Panc1 (cell line): ENCODE measurements around the gene CREM. TPM values are rescaled to one million over a fixed set of nuclear protein-coding genes. Genes with fewer than 3 reads are reported as not detected.

Source experiments
- ATAC-seq: fragments of 200-7000 bp; cut with Tn5 transposase; 2 replicates; pipeline ENCODE4 v1.9.1; 2020; ENCODE audit warnings: mild to moderate bottlenecking, moderate library complexity
- BruUV-seq: library from RNA; stranded (reverse); fragments of 400-500 nt; replicated peaks from 2 replicates; lab custom pipeline; 2021; lab: Mats Ljungman, UMichigan
- CTCF ChIA-PET: fragments of 300-600 bp; sonication (Branson Sonifier 250); formaldehyde crosslinking; loops from one replicate; lab custom pipeline; 2022; ENCODE audit warnings: antibody characterized with exemption; lab: Charles Lee
- POLR2A ChIA-PET: fragments of 300-600 bp; sonication (Branson Sonifier 250); formaldehyde crosslinking; loops from one replicate; lab custom pipeline; 2022; ENCODE audit warnings: antibody characterized with exemption; lab: Charles Lee
- DNase-seq: peaks from one replicate; pipeline ENCODE4 v3.0.0-alpha.2; 2010; ENCODE audit warnings: low read depth, low spot score
- H3K27ac ChIP-seq: 2 replicates; pipeline ENCODE4 v1.5.1; 2011; ENCODE audit warnings: mild to moderate bottlenecking, low read length, inconsistent platforms
- H3K27me3 ChIP-seq: fragments of 200-500 bp; sonication (Bioruptor generic); 2 replicates; pipeline ENCODE4 v1.6.0; 2014; ENCODE audit warnings: low read length, inconsistent platforms; ENCODE audit not compliant: control insufficient read depth, insufficient read depth
- H3K36me3 ChIP-seq: fragments of 200-500 bp; sonication (Bioruptor generic); 2 replicates; pipeline ENCODE4 v1.5.1; 2014; ENCODE audit warnings: inconsistent platforms, mild to moderate bottlenecking, low read length, moderate library complexity; ENCODE audit not compliant: control insufficient read depth, insufficient read depth
- H3K4me1 ChIP-seq: 2 replicates; pipeline ENCODE4 v1.5.1; 2011; ENCODE audit warnings: inconsistent platforms, mild to moderate bottlenecking, low read length, moderate library complexity; ENCODE audit not compliant: control insufficient read depth, insufficient read depth
- H3K4me3 ChIP-seq, 2 experiments: 2 replicates each; pipeline ENCODE4 v1.5.1; 2011 to 2012; ENCODE audit warnings: low read depth in 2 of 2, low read length in 2 of 2, mild to moderate bottlenecking in 2 of 2, inconsistent platforms in 1 of 2, moderate library complexity in 1 of 2
- H3K9me3 ChIP-seq: fragments of 200-500 bp; sonication (Bioruptor generic); 2 replicates; pipeline ENCODE4 v1.5.1; 2014; ENCODE audit warnings: low read depth, mild to moderate bottlenecking, inconsistent platforms, low read length, moderate library complexity; ENCODE audit not compliant: control insufficient read depth, insufficient read depth
- POLR2AphosphoS5 ChIP-seq: IDR thresholded peaks from 2 replicates; pipeline ENCODE4 v1.6.1; 2012; ENCODE audit warnings: mild to moderate bottlenecking, low read depth, low read length, moderate library complexity
- SIN3A ChIP-seq: IDR thresholded peaks from 2 replicates; pipeline ENCODE4 v1.6.1; 2012; ENCODE audit warnings: low read depth, mild to moderate bottlenecking, low read length, moderate library complexity, borderline replicate concordance; ENCODE audit not compliant: insufficient read depth
- TCF7L2 ChIP-seq: IDR thresholded peaks from 2 replicates; pipeline ENCODE4 v1.6.1; 2011; ENCODE audit warnings: mild to moderate bottlenecking, low read depth, low read length, inconsistent platforms
- in situ Hi-C: cut with HindIII; loops from 2 replicates; pipeline ENCODE4 v1.10.0; 2016; ENCODE audit warnings: low sequenced_read_pairs, low pct_unique_long_range_greater_than_20kb
- intact Hi-C: fragments of 100-400 bp; cut with micrococcal nuclease; formaldehyde crosslinking; loops from one replicate; pipeline ENCODE4 v1.10.0; 2022; ENCODE audit not compliant: unreplicated experiment
- total RNA-seq: library from RNA; stranded (reverse); gene quantifications from one replicate; pipeline ENCODE4 v1.2.1, GENCODE V29; 2021; ENCODE audit not compliant: unreplicated experiment
- TF ChIP-seq, protein P1 (sequence below): fragments of 450-650 bp; IDR thresholded peaks from 2 replicates; pipeline ENCODE4 v1.5.1; 2017; ENCODE audit warnings: mild to moderate bottlenecking
- TF ChIP-seq, protein P2 (sequence below), 2 experiments: IDR thresholded peaks; 2 replicates each; pipeline ENCODE4 v1.6.1; 2011 to 2012; ENCODE audit warnings: low read depth in 2 of 2, control low read depth in 1 of 2, low read length in 1 of 2, mild to moderate bottlenecking in 1 of 2, moderate library complexity in 1 of 2; ENCODE audit not compliant: insufficient read depth in 1 of 2

CREM gene
- total RNA-seq, 1 experiment from 2014 or later: 13.7 TPM

DNA sequence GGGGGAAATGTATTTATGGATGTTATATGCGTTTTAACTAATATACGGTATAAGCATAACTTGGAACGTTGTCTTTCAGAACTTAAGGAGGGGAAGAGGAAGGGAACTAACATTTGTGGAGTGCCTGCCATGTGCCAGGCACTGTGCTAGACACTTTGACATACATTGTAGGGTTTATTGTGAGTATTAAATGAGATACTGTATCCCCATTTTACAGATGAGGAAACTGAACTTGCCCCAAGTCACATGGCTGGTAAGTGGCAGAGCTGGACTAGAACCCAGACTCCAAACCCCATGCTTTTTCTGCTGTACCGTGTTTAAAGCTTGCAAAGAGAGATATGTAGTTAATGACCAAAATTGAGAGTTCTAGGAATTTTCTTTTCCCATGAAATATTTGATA lies 74.6 kb downstream of the CREM start:
- intact Hi-C loops: no loop called here
- BruUV-seq: no TSS peak
- no peaks in the 10 kb centered on the region for H3K36me3 ChIP-seq
- H3K27ac ChIP-seq: no peak overlapping the region
- ATAC-seq: no peak
- DNase-seq: no peak
- in situ Hi-C loops: no loop called here
- no peak overlapping the region for H3K4me3 ChIP-seq
- H3K4me1 ChIP-seq: no peaks in the 10 kb centered on the region
- H3K9me3 ChIP-seq: no peaks in the 10 kb centered on the region
- TF ChIP-seq, protein P1, sequence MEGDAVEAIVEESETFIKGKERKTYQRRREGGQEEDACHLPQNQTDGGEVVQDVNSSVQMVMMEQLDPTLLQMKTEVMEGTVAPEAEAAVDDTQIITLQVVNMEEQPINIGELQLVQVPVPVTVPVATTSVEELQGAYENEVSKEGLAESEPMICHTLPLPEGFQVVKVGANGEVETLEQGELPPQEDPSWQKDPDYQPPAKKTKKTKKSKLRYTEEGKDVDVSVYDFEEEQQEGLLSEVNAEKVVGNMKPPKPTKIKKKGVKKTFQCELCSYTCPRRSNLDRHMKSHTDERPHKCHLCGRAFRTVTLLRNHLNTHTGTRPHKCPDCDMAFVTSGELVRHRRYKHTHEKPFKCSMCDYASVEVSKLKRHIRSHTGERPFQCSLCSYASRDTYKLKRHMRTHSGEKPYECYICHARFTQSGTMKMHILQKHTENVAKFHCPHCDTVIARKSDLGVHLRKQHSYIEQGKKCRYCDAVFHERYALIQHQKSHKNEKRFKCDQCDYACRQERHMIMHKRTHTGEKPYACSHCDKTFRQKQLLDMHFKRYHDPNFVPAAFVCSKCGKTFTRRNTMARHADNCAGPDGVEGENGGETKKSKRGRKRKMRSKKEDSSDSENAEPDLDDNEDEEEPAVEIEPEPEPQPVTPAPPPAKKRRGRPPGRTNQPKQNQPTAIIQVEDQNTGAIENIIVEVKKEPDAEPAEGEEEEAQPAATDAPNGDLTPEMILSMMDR: no peak
- no peak for TF ChIP-seq SIN3A
- TF ChIP-seq, protein P2, sequence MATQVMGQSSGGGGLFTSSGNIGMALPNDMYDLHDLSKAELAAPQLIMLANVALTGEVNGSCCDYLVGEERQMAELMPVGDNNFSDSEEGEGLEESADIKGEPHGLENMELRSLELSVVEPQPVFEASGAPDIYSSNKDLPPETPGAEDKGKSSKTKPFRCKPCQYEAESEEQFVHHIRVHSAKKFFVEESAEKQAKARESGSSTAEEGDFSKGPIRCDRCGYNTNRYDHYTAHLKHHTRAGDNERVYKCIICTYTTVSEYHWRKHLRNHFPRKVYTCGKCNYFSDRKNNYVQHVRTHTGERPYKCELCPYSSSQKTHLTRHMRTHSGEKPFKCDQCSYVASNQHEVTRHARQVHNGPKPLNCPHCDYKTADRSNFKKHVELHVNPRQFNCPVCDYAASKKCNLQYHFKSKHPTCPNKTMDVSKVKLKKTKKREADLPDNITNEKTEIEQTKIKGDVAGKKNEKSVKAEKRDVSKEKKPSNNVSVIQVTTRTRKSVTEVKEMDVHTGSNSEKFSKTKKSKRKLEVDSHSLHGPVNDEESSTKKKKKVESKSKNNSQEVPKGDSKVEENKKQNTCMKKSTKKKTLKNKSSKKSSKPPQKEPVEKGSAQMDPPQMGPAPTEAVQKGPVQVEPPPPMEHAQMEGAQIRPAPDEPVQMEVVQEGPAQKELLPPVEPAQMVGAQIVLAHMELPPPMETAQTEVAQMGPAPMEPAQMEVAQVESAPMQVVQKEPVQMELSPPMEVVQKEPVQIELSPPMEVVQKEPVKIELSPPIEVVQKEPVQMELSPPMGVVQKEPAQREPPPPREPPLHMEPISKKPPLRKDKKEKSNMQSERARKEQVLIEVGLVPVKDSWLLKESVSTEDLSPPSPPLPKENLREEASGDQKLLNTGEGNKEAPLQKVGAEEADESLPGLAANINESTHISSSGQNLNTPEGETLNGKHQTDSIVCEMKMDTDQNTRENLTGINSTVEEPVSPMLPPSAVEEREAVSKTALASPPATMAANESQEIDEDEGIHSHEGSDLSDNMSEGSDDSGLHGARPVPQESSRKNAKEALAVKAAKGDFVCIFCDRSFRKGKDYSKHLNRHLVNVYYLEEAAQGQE (IDR thresholded peaks at IDR 0.05; ENCODE audit: insufficient read depth in 1 of 2, low read depth in 2 of 2, low read length in 1 of 2): no peak
- no peak for TF ChIP-seq TCF7L2
- TF ChIP-seq POLR2AphosphoS5: no peak
- ChIA-PET POLR2A (interaction anchor here (0.7 kb wide), 1 partner anchor 9 kb away, joined by 4 read pairs; no protein-coding TSS in a partner anchor), CTCF (no interaction called here)
- no peaks in the 10 kb centered on the region for H3K27me3 ChIP-seq

GRCh38 chr10:35202050-35202449 lies 75.4 kb downstream of the CREM start:
- H3K27me3 ChIP-seq: no peaks in the 10 kb centered on the region
- no peak overlapping the region for H3K4me3 ChIP-seq
- H3K9me3 ChIP-seq: no peaks in the 10 kb centered on the region
- in situ Hi-C loops (no loop called here), intact Hi-C loops (no loop called here)
- no peaks in the 10 kb centered on the region for H3K36me3 ChIP-seq
- TF ChIP-seq TCF7L2 (no peak), POLR2AphosphoS5 (no peak)
- TF ChIP-seq, protein P1: no peak
- TF ChIP-seq, protein P2 (IDR thresholded peaks at IDR 0.05; ENCODE audit: insufficient read depth in 1 of 2, low read depth in 2 of 2, low read length in 1 of 2): no peak
- ChIA-PET POLR2A (no interaction called here), CTCF (no interaction called here)
- no TSS peak for BruUV-seq
- H3K4me1 ChIP-seq: no peaks in the 10 kb centered on the region
- ATAC-seq (no peak), DNase-seq (no peak)
- no peak overlapping the region for H3K27ac ChIP-seq
